Measurements from ENCODE around the gene ZNF664. TPM values are rescaled to one million over a fixed set of nuclear protein-coding genes. Genes with fewer than 3 reads are reported as not detected.

Gene ZNF664
- polyA plus RNA-seq, 1 donor from 2014 or later = 146 TPM

DNA sequence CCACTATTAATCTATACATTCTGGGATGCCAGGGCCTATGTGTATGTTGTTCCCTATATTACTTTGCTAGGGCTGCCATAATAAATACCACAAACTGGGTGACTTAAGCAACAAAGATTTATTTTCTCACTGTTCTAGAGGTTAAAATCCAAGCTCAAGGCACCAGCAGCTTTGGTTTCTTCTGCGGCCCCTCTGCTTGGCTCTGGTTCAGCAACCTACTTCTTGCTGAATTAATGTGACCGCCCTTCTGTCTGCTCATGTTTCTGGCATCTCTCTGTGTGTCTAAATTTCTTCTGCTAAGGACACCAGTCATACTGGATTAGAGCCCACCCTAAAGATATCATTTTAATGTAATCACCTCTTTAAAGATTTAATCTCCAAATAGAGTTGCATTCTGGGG, 84.7 kb downstream of the ZNF664 start:
- Histone ChIP-seq H3K27ac (ENCODE audit: low read length) (no peak overlapping the region), H4K20me1 (ENCODE audit: insufficient read depth) (no peaks in the 10 kb centered on the region), H3K4me2 (ENCODE audit: low read length) (no peak overlapping the region), H3K9ac (ENCODE audit: low read length) (no peak overlapping the region), H3K36me3 (ENCODE audit: insufficient read depth, low read length) (no peaks in the 10 kb centered on the region), H3K27me3 (ENCODE audit: insufficient read depth, low read depth, low read length) (no peaks in the 10 kb centered on the region), H3F3A (ENCODE audit: insufficient read depth, low read length, poor library complexity, severe bottlenecking) (no peaks in the 10 kb centered on the region), H3K9me2 (ENCODE audit: insufficient read depth, low read length) (no peaks in the 10 kb centered on the region), H2AFZ (ENCODE audit: low read depth, low read length) (no peak overlapping the region), H3K9me3 (ENCODE audit: low read length) (no peaks in the 10 kb centered on the region), H3K4me3 (ENCODE audit: low read length) (no peak overlapping the region), H3K79me2 (replicated peaks; ENCODE audit: insufficient read depth, low read length) (no peaks in the 10 kb centered on the region)
- TF ChIP-seq SMC3 (conservative IDR thresholded peaks at IDR 0.05; ENCODE audit: poor library complexity) (no peak), EZH2 (IDR thresholded peaks at IDR 0.05; ENCODE audit: borderline replicate concordance, insufficient read depth, low read length, poor library complexity, severe bottlenecking) (no peak), TAF1 (IDR thresholded peaks at IDR 0.05; ENCODE audit: low read depth) (no peak), RAD21 (conservative IDR thresholded peaks at IDR 0.05) (no peak), EP300 (conservative IDR thresholded peaks at IDR 0.05; ENCODE audit: poor library complexity, severe bottlenecking) (no peak), POLR2AphosphoS5 (IDR thresholded peaks at IDR 0.05) (no peak), MXI1 (conservative IDR thresholded peaks at IDR 0.05; ENCODE audit: poor library complexity, severe bottlenecking) (no peak)
- TF ChIP-seq, protein P1, sequence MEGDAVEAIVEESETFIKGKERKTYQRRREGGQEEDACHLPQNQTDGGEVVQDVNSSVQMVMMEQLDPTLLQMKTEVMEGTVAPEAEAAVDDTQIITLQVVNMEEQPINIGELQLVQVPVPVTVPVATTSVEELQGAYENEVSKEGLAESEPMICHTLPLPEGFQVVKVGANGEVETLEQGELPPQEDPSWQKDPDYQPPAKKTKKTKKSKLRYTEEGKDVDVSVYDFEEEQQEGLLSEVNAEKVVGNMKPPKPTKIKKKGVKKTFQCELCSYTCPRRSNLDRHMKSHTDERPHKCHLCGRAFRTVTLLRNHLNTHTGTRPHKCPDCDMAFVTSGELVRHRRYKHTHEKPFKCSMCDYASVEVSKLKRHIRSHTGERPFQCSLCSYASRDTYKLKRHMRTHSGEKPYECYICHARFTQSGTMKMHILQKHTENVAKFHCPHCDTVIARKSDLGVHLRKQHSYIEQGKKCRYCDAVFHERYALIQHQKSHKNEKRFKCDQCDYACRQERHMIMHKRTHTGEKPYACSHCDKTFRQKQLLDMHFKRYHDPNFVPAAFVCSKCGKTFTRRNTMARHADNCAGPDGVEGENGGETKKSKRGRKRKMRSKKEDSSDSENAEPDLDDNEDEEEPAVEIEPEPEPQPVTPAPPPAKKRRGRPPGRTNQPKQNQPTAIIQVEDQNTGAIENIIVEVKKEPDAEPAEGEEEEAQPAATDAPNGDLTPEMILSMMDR (IDR thresholded peaks at IDR 0.05; ENCODE audit: poor library complexity, severe bottlenecking) = no peak
- TF ChIP-seq, protein P2, sequence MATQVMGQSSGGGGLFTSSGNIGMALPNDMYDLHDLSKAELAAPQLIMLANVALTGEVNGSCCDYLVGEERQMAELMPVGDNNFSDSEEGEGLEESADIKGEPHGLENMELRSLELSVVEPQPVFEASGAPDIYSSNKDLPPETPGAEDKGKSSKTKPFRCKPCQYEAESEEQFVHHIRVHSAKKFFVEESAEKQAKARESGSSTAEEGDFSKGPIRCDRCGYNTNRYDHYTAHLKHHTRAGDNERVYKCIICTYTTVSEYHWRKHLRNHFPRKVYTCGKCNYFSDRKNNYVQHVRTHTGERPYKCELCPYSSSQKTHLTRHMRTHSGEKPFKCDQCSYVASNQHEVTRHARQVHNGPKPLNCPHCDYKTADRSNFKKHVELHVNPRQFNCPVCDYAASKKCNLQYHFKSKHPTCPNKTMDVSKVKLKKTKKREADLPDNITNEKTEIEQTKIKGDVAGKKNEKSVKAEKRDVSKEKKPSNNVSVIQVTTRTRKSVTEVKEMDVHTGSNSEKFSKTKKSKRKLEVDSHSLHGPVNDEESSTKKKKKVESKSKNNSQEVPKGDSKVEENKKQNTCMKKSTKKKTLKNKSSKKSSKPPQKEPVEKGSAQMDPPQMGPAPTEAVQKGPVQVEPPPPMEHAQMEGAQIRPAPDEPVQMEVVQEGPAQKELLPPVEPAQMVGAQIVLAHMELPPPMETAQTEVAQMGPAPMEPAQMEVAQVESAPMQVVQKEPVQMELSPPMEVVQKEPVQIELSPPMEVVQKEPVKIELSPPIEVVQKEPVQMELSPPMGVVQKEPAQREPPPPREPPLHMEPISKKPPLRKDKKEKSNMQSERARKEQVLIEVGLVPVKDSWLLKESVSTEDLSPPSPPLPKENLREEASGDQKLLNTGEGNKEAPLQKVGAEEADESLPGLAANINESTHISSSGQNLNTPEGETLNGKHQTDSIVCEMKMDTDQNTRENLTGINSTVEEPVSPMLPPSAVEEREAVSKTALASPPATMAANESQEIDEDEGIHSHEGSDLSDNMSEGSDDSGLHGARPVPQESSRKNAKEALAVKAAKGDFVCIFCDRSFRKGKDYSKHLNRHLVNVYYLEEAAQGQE (IDR thresholded peaks at IDR 0.05; ENCODE audit: borderline replicate concordance) = no peak

DNA sequence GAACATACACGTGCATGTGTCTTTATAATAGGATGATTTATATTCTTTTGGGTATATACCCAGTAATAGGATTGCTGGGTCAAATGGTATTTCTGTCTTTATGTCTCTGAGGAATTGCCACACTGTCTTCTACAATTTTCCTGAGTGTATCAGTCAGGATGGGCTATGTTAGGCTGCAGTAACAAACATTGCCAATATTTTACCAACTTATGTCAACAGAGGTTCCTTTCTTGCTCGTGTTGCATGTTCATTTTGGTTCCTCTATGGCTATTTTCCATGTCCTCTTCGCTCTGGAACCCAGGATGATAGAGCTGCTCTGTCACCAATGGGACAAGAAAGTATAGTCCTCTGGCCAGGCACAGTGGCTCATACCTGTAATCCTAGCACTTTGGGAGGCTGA, 86.7 kb downstream of the ZNF664 start:
- Histone ChIP-seq H3F3A (ENCODE audit: insufficient read depth, low read length, poor library complexity, severe bottlenecking) (no peaks in the 10 kb centered on the region), H3K4me2 (ENCODE audit: low read length) (no peak overlapping the region), H4K20me1 (ENCODE audit: insufficient read depth) (no peaks in the 10 kb centered on the region), H3K27me3 (ENCODE audit: insufficient read depth, low read depth, low read length) (no peaks in the 10 kb centered on the region), H3K9me2 (ENCODE audit: insufficient read depth, low read length) (no peaks in the 10 kb centered on the region), H2AFZ (ENCODE audit: low read depth, low read length) (no peak overlapping the region), H3K79me2 (replicated peaks; ENCODE audit: insufficient read depth, low read length) (no peaks in the 10 kb centered on the region), H3K9me3 (ENCODE audit: low read length) (no peaks in the 10 kb centered on the region), H3K4me3 (ENCODE audit: low read length) (no peak overlapping the region), H3K36me3 (ENCODE audit: insufficient read depth, low read length) (no peaks in the 10 kb centered on the region), H3K27ac (ENCODE audit: low read length) (no peak overlapping the region), H3K9ac (ENCODE audit: low read length) (no peak overlapping the region)
- TF ChIP-seq TAF1 (IDR thresholded peaks at IDR 0.05; ENCODE audit: low read depth) (no peak), RAD21 (conservative IDR thresholded peaks at IDR 0.05) (no peak)

Small RNA genes within 50 kb of the gene (small RNA-seq; reads per million reads assigned to genes)
- gene AC068790.4 (0 reads per million in 3 experiments), gene AC068790.6 (0 reads per million in 3 experiments)

Other genes with a start within 250 kb of the ZNF664 start
- gene DNAH10, start 210.9 kb upstream of the ZNF664 start, polyA plus RNA-seq = 1.6 and 1.9 TPM in 2 replicates
- gene CCDC92, start 384 bp upstream of the ZNF664 start, polyA plus RNA-seq = 11.3 and 12.4 TPM in 2 replicates